GM12801 (cell line): ENCODE measurements around the gene ZNF665.

Experiments used
- TF ChIP-seq, protein P1 (sequence below): IDR thresholded peaks from one replicate; pipeline ENCODE4 v1.5.1; 2011; ENCODE audit warnings: control low read depth; ENCODE audit not compliant: insufficient read length; ENCODE audit errors: extremely low read depth

ZNF665 gene

DNA sequence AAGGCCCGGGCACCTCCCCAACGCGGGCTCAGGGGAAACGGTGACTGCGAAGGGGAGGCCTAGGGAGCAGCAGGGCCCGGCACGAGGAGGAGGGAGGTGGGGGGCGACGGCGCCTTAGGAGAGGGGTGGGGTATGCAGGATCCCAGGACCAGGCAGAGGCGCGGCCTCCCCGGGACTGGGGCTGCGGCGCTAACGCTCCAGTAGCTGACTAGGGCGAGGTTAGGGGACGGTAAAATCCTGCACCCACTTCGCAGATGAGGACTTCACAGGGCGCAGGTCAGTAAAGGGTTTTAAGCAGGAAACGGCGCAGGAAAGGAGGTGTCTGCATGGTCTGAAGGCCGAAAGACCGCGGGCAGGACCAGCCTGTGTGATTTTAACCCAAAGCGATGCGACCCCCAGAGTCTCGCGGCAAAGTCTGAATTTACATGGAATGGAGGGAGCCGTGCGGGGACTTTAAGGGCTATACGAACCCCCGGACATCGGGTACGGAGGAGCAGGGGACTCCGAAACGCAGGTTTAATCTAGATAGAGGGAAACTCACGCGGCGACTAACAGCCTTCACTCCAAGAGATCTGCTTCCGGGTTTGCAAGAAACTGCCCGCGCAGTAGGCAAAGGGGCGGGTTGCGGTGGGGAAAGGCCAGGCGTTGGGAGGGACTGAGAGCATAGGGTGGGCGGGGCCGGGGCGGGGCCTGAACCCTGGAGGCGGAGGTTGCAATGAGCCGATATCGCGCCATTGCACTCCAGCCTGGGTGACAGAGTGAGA, at the start of gene ZNF665:
Gene ZNF665, minus strand, starts transcription at position 588 of the 764 bp plus-strand sequence. CDS start 10,460 bp downstream, outside the sequence.
- TF ChIP-seq, protein P1, sequence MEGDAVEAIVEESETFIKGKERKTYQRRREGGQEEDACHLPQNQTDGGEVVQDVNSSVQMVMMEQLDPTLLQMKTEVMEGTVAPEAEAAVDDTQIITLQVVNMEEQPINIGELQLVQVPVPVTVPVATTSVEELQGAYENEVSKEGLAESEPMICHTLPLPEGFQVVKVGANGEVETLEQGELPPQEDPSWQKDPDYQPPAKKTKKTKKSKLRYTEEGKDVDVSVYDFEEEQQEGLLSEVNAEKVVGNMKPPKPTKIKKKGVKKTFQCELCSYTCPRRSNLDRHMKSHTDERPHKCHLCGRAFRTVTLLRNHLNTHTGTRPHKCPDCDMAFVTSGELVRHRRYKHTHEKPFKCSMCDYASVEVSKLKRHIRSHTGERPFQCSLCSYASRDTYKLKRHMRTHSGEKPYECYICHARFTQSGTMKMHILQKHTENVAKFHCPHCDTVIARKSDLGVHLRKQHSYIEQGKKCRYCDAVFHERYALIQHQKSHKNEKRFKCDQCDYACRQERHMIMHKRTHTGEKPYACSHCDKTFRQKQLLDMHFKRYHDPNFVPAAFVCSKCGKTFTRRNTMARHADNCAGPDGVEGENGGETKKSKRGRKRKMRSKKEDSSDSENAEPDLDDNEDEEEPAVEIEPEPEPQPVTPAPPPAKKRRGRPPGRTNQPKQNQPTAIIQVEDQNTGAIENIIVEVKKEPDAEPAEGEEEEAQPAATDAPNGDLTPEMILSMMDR: no peak

DNA sequence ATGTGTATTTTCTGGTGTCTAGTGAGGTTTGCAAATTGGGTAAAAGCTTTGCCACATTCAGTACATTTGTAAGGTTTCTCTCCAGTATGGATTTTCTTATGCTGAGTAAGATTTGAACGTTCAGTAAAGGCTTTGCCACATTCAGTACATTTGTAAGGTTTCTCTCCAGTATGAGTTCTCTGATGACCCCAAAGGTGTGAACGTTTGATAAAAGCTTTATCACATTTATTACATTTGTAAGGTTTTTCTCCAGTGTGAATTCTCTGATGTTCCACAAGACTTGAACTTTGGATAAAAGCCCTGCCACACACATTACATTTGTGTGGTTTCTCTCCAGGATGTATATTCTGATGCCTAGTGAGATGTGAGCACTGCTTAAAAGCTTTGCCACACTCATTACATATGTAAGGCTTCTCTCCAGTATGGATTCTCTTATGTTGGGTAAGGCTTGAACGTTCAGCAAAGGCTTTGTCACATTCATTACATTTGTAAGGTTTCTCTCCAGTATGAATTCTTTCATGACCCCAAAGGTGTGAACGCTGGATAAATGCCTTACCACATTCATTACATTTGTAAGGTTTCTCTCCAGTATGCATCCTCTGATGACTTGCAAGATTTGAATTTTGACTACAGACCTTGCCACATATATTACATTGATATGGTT, 44.1 kb upstream of the ZNF665 start:
- TF ChIP-seq, protein P1: no peak

DNA sequence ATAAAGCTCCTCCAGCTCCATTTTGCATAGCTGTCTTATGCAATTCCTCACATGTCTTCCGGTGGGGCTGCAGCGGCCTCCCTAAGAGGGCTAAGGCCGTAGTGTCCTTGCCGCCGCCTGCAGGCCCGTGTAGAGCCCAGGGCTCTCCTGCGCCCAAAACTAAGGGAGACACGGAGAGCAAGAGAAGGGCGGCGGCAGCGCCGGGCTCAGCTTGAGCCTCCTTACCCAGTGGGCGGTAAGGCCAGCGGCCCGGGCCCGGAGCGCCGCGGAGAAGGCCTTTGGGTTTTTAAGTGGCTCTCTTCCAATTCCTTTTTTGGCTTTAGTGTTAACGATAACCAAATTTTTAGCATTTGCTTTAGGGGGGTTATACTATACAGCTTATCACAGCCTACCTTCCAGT, 31.4 kb upstream of the ZNF665 start:
- TF ChIP-seq, protein P1: no peak

DNA sequence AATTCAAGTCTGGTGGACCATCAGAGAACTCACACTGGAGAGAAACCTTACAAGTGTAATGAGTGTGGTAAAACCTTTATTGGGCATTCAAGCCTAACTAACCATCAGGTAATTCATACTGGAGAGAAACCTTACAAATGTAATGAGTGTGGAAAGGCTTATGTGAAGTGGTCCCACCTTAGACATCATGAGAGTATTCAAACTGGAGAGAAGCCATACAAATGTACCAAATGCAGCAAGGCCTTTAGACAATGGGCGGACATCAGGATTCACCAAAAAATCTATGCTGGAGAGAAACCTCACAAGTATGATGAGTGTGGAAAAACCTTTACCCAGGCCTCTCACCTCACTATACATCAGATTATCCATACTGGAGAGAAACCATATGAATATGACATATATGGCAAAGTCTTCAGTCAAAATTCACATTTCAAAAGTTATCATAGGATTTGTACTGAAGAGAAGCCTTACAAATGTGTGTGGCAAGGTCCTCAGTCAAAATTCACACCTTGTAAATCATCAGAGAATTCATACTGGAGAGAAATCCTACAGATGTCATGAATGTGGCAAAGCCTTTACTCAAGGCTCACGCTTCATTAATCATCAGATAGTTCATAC, 19.7 kb upstream of the ZNF665 start:
- TF ChIP-seq, protein P1: no peak

DNA sequence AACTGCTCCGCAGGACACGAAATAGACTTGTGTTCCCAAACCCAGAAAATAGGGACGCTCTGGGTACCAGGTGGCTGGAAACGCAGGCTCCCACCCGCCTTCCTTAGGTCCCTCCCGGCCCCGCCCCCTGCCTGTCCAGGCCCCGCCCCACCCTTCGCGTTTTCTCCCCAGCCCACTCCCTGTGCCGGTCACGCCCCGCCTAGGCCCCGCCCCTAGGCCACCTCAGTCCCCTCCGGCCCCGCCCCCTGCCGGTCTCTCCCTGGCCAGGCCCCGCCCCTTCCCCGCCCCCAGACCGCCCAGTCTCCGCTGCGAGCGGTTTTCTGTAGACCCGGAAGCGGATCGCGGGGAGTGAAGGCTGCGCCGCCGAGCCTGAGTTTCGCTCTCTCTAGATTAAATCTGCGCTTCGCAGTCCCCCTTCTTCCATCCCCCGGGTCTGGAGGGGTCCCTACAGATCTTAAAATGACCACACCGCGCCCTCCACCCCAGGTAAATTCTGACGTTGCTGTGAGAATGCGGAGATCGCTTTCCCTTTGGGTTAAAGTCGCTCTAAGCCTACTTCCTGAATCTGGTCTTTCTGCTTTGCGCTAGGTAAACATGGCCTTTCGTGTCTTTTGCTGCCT, 3.7 kb upstream of the ZNF665 start:
- TF ChIP-seq, protein P1: no peak

DNA sequence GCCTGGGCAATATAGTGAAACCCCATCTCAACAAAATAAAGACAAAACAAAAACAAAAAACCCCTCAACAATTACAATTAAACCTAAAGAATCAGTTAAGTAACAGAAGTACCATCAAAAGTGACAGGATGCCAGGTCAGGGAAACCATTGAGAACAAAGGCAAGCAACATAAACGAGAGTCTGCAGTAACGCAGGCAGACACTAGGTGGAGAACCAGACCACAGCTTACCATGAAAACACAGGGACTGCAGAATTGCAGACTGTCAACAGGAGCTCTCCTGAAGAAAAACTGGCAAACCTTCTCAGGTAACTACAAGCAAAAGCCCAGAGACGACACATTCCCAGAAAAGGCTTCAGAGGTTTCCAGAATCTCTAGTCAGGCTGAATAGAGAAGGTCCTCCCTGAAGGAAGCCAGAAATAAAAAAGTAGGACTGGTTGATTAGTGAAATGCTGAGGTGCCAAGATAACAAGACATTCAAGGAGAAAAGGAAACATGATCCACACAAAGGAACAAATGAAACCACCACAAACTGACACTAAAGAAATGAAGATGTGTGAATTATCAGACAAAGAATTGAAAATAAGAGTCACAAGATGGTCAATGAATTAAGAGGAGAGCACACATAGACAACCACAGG, 2.2 kb upstream of the ZNF665 start:
- TF ChIP-seq, protein P1: no peak
